GM12891 (cell line): ENCODE results near the gene CISD3.
A peak's percentile ranks its signal among the peaks of the same experiment; 100 is the strongest.

Experiments
- DNase-seq: peaks from one replicate; pipeline ENCODE4 v3.0.0; 2011; ENCODE audit warnings: low spot score; ENCODE audit not compliant: insufficient read length
- FAIRE-seq: peaks from 2 replicates; lab custom pipeline; 2011; peaks lifted over from hg19 to GRCh38; lab: Jason Lieb, UNC
- PAX5 ChIP-seq: IDR thresholded peaks from 2 replicates; pipeline ENCODE4 v1.6.1; 2011; ENCODE audit warnings: low read length, moderate library complexity, mild to moderate bottlenecking; ENCODE audit not compliant: insufficient read depth, severe bottlenecking
- POLR2A ChIP-seq: IDR thresholded peaks from 2 replicates; pipeline ENCODE4 v1.6.1; 2011; ENCODE audit warnings: low read depth, low read length, control low read depth
- POLR2AphosphoS5 ChIP-seq: IDR thresholded peaks from 2 replicates; pipeline ENCODE4 v1.6.1; 2011; ENCODE audit warnings: low read depth, low read length, control low read depth
- POU2F2 ChIP-seq: IDR thresholded peaks from 2 replicates; pipeline ENCODE4 v1.6.1; 2011; ENCODE audit warnings: low read depth, mild to moderate bottlenecking, control low read depth, low read length, moderate library complexity
- SPI1 ChIP-seq: IDR thresholded peaks from 2 replicates; pipeline ENCODE4 v1.6.1; 2011; ENCODE audit warnings: low read depth, low read length, control low read depth
- TAF1 ChIP-seq: IDR thresholded peaks from 2 replicates; pipeline ENCODE4 v1.6.1; 2011; ENCODE audit warnings: low read depth, low read length, control low read depth

Gene CISD3

GRCh38 chr17:38727736-38728135, 2.4 kb upstream of the CISD3 start:
- TF ChIP-seq TAF1 (no peak), SPI1 (no peak), POLR2AphosphoS5 (no peak), POLR2A (no peak), PAX5 (no peak), POU2F2 (no peak)
- FAIRE-seq (no peak), DNase-seq (no peak)

- no peak for FAIRE-seq
- TF ChIP-seq SPI1: 0 out of 2 replicates have a peak, but pooled peaks have one; percentile 41
- TF ChIP-seq POU2F2: no peak; the same call in 1 of the 2 replicates
- no peak for TF ChIP-seq PAX5
- peak; percentile 75 for TF ChIP-seq POLR2AphosphoS5
- no peak for TF ChIP-seq TAF1
- TF ChIP-seq POLR2A: no peak
- no peak for DNase-seq
Measured at GRCh38 chr17:38728290-38728831, 1.8 kb upstream of the CISD3 start.

GRCh38 chr17:38729368-38729885, 714 bp upstream of the CISD3 start:
- TF ChIP-seq POU2F2 (no peak), POLR2AphosphoS5 (no peak; the same call in 1 of the 2 replicates), PAX5 (no peak), TAF1 (no peak), POLR2A (no peak), SPI1 (no peak)
- FAIRE-seq (no peak), DNase-seq (no peak)

GRCh38 chr17:38730526-38731379, 612 bp downstream of the CISD3 start:
- no peak for DNase-seq
- FAIRE-seq: no peak

GRCh38 chr17:38731526-38732294, 1.6 kb downstream of the CISD3 start:
- DNase-seq (no peak), FAIRE-seq (no peak)
- TF ChIP-seq PAX5 (no peak), SPI1 (no peak), POU2F2 (no peak)

More at GRCh38 chr17:38730526-38731379, 612 bp downstream of the CISD3 start:
- TF ChIP-seq SPI1: no peak
- no peak for TF ChIP-seq POLR2A
- no peak for TF ChIP-seq POU2F2
- no peak for TF ChIP-seq TAF1
- no peak for TF ChIP-seq POLR2AphosphoS5
- no peak for TF ChIP-seq PAX5

GRCh38 chr17:38732376-38733281, 2.5 kb downstream of the CISD3 start:
- FAIRE-seq (no peak), DNase-seq (no peak)
- no peak for TF ChIP-seq POLR2A
- TF ChIP-seq PAX5: no peak
- no peak for TF ChIP-seq TAF1

GRCh38 chr17:38733282-38733981, 3.3 kb downstream of the CISD3 start:
- TF ChIP-seq POLR2AphosphoS5: no peak
- TF ChIP-seq PAX5: no peak
- TF ChIP-seq POLR2A: no peak
- TF ChIP-seq POU2F2: no peak
- no peak for TF ChIP-seq SPI1
- DNase-seq (no peak), FAIRE-seq (no peak)
